HG02763 (cell line): ENCODE results near the gene GTPBP2.

Source experiments
- ATAC-seq: cut with Tn5 transposase; IDR thresholded peaks from one replicate; pipeline ENCODE4 v1.9.1; 2021; ENCODE audit warnings: mild to moderate bottlenecking, moderate library complexity; ENCODE audit not compliant: unreplicated experiment

The GTPBP2 gene

DNA sequence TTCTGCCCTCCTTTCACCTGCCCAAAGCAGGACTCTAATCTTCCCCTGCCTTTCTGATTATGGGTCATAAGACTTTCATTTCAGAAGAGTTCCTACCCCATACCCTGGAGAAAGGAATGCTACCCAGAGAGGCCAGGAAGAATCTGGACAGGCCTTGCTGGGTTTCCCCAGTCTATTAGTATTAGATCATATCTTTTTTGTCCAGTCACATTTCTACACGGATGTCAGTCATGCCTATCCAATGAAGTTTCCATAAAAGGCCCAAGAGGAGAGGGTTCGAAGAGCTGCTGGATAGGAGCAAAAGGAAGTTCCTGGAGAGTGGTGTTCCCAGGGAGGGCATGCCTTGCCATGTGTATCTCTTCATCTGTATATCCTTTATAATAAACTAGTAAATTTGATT, 49.9 kb downstream of the GTPBP2 start:
- ATAC-seq = no peak

DNA sequence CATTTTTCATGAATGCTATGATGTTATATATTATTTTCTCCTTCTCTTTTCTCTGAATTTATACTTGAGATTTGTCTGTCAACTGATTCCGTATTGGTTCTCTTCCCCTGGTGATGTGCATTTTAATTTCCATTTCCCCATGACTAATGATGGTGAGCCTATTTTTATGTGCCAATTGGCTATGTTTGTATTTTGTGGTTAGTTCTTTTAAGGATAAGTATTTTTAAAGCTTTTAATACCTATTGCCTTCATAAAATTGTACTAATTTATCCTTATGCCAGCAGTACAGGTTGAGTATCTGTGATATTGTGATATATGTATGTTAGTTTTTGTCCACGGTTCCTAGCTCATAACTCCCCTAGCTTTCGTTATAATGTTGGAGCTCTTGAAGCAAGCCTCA, 50.3 kb downstream of the GTPBP2 start:
- no peak for ATAC-seq

DNA sequence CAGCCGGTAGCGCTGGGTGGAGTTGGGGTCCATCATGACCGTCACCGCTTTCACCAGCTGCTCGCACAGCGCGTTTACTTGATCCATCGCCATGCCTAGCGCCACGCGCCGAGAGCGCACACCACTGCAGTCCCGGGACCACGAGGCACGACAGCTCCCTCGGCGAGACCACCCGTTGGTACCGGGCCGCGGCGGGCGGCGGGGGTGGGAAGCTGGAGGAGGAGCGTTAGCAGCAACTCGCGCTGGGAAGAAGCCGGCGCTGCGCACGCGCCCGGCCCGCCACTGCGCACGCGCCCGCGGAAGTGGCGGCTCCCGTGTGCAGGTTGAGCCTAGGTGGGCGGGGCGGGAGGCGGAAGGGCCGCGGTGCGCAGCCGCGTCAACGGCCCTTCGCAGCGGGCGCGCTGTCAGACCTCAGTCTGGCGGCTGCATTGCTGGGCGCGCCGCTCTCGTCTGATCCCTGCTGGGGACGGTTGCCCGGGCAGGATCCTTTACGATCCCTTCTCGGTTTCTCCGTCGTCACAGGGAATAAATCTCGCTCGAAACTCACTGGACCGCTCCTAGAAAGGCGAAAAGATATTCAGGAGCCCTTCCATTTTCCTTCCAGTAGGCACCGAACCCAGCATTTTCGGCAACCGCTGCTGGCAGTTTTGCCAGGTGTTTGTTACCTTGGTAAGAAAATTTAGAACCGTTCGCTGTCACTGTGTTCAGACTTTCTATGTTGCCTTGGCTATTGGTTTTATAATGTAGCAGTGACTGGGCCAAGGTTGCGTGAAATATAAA, 53.1 kb downstream of the GTPBP2 start, which contains the start of the genes POLH and XPO5:
Gene POLH, plus strand, starts transcription at position 414 of the 780 bp plus-strand sequence. CDS start 6,135 bp downstream, outside the sequence.
Gene XPO5, minus strand, starts transcription at position 267 of the 780 bp plus-strand sequence. Its CDS starts 174 bp downstream, at position 93.
- peak; percentile 92 for ATAC-seq

DNA sequence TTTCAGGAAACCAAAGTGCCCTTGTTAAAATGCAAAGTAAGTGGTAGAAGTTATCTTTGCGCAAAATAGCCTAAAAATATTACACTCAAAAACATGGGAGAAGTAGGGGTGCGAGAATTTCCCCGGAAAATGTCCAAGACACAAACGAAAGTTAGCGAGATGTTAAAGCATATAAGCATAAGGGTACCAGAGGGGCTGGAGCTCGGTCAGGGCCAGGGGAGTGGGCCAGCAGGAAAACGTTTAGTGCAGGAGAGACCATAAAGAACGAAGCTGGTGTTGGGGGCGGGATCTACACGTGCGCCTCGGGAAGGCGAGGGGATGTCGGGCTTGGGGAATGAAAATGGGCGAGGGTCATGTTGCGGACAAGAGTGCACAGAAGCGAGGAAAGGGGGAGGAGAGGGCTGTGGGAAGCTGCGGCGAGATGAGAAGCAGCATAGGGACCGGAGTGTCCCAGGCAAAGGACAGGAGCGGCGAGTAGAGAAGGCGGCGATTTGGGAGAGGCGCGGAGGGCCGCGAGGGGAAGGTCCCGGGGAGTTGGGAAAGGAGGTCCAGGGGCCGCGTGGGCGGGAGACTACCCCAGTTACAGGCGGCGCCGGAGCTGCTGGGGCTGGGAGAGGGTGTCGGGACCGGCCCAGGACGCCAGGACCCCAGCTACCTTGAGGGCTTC, 53.8 kb downstream of the GTPBP2 start:
- ATAC-seq = peak; percentile 25

DNA sequence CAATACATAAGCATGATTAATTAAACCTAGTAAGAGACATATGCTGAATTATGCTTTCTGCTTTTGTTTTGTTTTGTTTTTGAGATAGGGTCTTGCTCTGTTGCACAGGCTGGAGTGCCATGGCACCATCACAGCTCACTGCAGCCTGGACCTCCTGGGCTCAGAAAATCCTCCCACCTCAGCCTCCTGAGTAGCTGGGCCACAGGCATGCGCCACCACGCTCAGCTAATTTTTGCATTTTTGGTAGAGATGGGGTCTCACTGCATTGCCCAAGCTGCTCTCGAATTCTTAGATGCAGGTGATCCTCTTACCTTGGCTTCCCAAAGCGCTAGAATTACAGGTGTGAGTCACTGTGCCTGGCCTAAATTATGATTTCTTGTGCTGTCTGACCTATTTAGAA, 57.0 kb downstream of the GTPBP2 start:
- no peak for ATAC-seq

DNA sequence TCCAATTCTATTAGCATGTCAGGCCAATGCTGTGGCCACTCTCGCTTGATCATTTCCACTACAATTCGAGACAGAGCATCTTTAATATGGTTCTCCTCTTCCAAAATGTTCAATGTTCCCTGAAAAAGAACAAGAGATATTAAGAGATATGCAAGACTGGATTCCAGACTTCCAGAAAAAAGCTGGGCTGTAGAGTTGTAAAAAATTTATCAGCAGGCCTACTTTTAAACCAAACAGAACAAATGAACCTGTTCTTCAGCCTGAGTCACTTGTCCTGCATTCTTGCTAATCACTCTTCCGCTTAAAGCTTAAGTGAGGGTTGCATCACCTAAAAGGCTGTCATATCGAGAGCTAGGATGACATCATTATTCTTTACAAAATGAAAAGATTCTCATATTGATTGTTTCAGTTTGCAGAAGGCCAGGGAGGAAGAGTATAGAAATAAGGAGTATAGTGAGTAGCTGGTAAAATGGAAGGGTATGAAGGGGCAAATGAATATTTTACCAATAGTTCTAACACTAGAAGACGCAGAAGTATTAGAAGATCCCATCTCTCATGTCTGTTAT, 58.1 kb downstream of the GTPBP2 start:
- ATAC-seq = no peak
